Progenitor cell of endocrine pancreas (in vitro differentiated cells): Measurements from ENCODE around the gene TMEM59L. TPM values are rescaled to one million over a fixed set of nuclear protein-coding genes. Genes with fewer than 3 reads are reported as not detected.

Source experiments
- DNase-seq: peaks from one replicate; pipeline ENCODE4 v3.0.0; 2021; ENCODE audit warnings: low spot score; ENCODE audit not compliant: unreplicated experiment
- H3K27ac Mint-ChIP-seq: 2 replicates; pipeline ENCODE4 v1.8.0; 2021; ENCODE audit warnings: mild to moderate bottlenecking, moderate library complexity, mixed read lengths
- H3K27me3 Mint-ChIP-seq: 2 replicates; pipeline ENCODE4 v1.8.0; 2021; ENCODE audit warnings: mixed read lengths
- H3K36me3 Mint-ChIP-seq: 2 replicates; pipeline ENCODE4 v1.8.0; 2022; ENCODE audit warnings: mixed read lengths; ENCODE audit not compliant: insufficient read depth
- H3K4me1 Mint-ChIP-seq: 2 replicates; pipeline ENCODE4 v1.8.0; 2021; ENCODE audit warnings: low read depth, mixed read lengths
- H3K4me3 Mint-ChIP-seq: 2 replicates; pipeline ENCODE4 v1.8.0; 2021; ENCODE audit warnings: low read depth, mild to moderate bottlenecking, moderate library complexity, mixed read lengths
- H3K9me3 Mint-ChIP-seq: 2 replicates; pipeline ENCODE4 v1.8.0; 2021; ENCODE audit warnings: low read depth, mixed read lengths
- CTCF ChIP-seq: fragments of 200-600 bp; sonication (generic); IDR thresholded peaks from one replicate; pipeline ENCODE4 v1.5.0; 2021; ENCODE audit warnings: antibody characterized with exemption, mild to moderate bottlenecking; ENCODE audit not compliant: unreplicated experiment
- total RNA-seq: library from RNA; stranded (reverse); gene quantifications from 2 replicates; pipeline ENCODE4 v1.2.1, GENCODE V29; 2021

Gene TMEM59L
- total RNA-seq, 1 donor from 2014 or later, result 6.4 TPM

- no peak for TF ChIP-seq CTCF
- Mint-ChIP-seq H3K27me3 (no peaks in the 10 kb centered on the region), H3K4me3 (no peak overlapping the region), H3K9me3 (no peaks in the 10 kb centered on the region), H3K4me1 (peaks cover 12% of the 10 kb centered on the region), H3K36me3 (peaks cover 10% of the 10 kb centered on the region), H3K27ac (no peak overlapping the region)
- DNase-seq, result no peak
These were observed 36.3 kb upstream of the TMEM59L start for GRCh38 chr19:18576383-18576782.

- Mint-ChIP-seq H3K36me3 (peaks cover 9% of the 10 kb centered on the region), H3K4me3 (no peak overlapping the region), H3K27ac (peak overlapping the region; percentile 59), H3K4me1 (peaks cover 8% of the 10 kb centered on the region), H3K9me3 (no peaks in the 10 kb centered on the region), H3K27me3 (no peaks in the 10 kb centered on the region)
- DNase-seq, result no peak
- TF ChIP-seq CTCF, result no peak
These were observed 35.2 kb upstream of the TMEM59L start for GRCh38 chr19:18577365-18577914.

GRCh38 chr19:18580311-18580710 lies 32.4 kb upstream of the TMEM59L start:
- no peak for TF ChIP-seq CTCF
- Mint-ChIP-seq H3K9me3 (no peaks in the 10 kb centered on the region), H3K36me3 (peaks cover 2% of the 10 kb centered on the region), H3K4me1 (no peaks in the 10 kb centered on the region), H3K27ac (no peak overlapping the region), H3K4me3 (no peak overlapping the region), H3K27me3 (peaks cover 11% of the 10 kb centered on the region)
- DNase-seq, result no peak

GRCh38 chr19:18586306-18586705 lies 26.4 kb upstream of the TMEM59L start:
- Mint-ChIP-seq H3K27me3 (peaks cover 19% of the 10 kb centered on the region), H3K4me3 (no peak overlapping the region), H3K9me3 (no peaks in the 10 kb centered on the region), H3K4me1 (peaks cover 10% of the 10 kb centered on the region), H3K27ac (no peak overlapping the region), H3K36me3 (peaks cover 2% of the 10 kb centered on the region)
- TF ChIP-seq CTCF, result no peak
- no peak for DNase-seq

GRCh38 chr19:18587561-18587960 lies 25.1 kb upstream of the TMEM59L start:
- H3K27me3 Mint-ChIP-seq, result peaks cover 19% of the 10 kb centered on the region
- H3K4me1 Mint-ChIP-seq, result peaks cover 10% of the 10 kb centered on the region
- H3K9me3 Mint-ChIP-seq, result no peaks in the 10 kb centered on the region
- peaks cover 2% of the 10 kb centered on the region for H3K36me3 Mint-ChIP-seq
- H3K4me3 Mint-ChIP-seq, result no peak overlapping the region
- H3K27ac Mint-ChIP-seq, result no peak overlapping the region
- no peak for TF ChIP-seq CTCF
- no peak for DNase-seq
